ENCODE results near the gene GPR161.

DNA sequence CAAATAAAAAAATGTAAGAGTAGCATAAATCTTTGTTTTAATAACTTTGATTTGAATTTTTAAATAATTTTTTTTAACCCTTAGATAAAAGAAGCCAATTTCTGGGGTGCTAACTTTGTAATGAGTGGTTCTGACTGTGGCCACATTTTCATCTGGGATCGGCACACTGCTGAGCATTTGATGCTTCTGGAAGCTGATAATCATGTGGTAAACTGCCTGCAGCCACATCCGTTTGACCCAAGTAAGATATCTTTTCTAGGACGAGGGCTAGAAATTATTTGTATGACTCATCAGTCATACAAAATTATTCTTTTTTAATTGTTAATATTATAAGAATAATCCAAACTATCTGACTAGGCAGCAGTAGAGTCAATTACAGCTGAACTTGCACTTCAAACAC is 71.2 kb downstream of the GPR161 start:
- TF ChIP-seq EZH2 (IDR thresholded peaks at IDR 0.05; ENCODE audit: low read depth): no peak
- TF ChIP-seq, protein P1, sequence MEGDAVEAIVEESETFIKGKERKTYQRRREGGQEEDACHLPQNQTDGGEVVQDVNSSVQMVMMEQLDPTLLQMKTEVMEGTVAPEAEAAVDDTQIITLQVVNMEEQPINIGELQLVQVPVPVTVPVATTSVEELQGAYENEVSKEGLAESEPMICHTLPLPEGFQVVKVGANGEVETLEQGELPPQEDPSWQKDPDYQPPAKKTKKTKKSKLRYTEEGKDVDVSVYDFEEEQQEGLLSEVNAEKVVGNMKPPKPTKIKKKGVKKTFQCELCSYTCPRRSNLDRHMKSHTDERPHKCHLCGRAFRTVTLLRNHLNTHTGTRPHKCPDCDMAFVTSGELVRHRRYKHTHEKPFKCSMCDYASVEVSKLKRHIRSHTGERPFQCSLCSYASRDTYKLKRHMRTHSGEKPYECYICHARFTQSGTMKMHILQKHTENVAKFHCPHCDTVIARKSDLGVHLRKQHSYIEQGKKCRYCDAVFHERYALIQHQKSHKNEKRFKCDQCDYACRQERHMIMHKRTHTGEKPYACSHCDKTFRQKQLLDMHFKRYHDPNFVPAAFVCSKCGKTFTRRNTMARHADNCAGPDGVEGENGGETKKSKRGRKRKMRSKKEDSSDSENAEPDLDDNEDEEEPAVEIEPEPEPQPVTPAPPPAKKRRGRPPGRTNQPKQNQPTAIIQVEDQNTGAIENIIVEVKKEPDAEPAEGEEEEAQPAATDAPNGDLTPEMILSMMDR (conservative IDR thresholded peaks at IDR 0.05): no peak

All from PC-9 (cell line).